Stimulated activated CD8-positive, alpha-beta memory T cell treated with anti-CD3 and anti-CD28 coated beads, Interleukin-4, amount 100 ng/mL, for 48 hours (primary cell): ENCODE measurements around the gene RNASET2.
"Not testable (repeated sequence)": the region's sequence is repeated elsewhere in the genome, so short reads cannot be mapped to it uniquely, and the experiment has no call there.

Experiments used
- DNase-seq: peaks from one replicate; pipeline ENCODE4 v3.0.0-alpha.2; 2020

RNASET2 gene

DNA sequence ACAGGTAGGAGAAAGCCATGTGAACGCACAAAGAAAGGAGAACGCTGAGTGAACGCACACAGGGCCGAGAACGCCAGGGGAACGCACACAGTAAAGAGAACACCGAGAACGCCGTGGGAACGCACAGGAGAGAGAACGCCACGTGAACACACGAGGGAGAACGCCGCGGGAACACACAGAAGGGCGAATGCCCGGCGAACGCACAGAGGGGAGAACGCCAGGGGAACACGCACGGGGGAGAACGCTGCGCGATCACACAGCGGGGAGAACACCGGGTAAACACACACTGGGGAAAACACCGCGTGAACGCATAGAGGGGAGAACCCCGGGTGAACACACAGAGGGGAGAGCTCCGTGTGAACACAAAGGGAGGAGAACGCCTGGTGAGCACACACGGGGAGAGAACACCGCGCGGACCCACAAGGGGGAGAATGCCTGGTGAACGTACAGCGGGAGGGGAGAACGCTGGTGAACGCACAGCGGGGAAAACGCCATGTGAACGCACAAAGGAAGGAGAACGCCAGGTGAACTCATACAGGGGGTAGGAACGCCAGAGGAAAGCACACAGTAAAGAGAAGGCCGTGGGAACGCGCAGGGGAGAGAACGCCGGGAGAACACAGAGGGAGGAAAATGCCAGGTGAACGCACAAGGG is 55.3 kb downstream of the RNASET2 start:
- DNase-seq, result no peak

DNA sequence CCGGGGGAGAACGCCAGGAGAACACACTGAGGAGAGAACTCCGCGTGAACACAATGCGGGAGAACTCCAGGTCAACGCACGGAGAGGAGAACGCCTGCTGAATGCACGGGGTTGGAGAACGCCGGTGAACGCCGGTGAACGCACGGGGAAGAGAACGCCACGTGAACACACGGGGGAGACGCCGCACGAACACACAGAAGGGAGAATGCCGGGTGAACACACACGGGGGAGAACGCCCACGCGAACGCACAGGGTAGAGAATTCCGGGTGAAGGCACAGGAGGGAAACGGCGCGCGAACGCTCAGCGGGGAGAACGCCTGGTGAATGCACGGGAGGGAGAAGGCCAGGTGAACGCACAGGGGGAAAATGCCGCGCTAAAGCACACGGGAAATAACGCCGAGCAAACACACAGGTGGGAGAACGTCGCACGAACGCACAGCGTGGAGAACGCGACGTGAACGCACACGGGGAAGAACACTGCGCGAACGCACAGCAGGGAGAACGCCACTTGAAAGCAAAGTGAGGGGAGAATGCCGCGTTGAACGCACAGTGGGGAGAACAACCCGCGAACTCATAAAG is 56.1 kb downstream of the RNASET2 start:
- no peak for DNase-seq

DNA sequence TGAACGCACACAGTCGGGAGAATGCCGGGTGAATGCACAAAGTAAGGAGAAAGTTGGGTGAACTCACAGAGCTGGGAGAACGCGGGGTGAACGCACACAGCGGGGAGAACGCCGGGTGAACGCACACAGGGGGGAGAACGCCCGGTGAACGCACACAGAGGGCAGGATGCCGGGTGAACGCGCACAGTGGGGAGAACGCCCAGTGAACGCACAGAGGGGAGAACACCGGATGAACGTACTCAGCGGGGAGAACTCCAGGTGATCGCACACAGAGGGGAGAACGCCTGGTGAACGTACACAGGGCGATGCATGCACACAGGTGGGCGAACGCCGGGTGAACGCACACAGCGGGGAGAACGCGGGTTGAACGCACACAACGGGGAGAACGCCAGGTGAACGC is 57.4 kb downstream of the RNASET2 start:
- no peak for DNase-seq

DNA sequence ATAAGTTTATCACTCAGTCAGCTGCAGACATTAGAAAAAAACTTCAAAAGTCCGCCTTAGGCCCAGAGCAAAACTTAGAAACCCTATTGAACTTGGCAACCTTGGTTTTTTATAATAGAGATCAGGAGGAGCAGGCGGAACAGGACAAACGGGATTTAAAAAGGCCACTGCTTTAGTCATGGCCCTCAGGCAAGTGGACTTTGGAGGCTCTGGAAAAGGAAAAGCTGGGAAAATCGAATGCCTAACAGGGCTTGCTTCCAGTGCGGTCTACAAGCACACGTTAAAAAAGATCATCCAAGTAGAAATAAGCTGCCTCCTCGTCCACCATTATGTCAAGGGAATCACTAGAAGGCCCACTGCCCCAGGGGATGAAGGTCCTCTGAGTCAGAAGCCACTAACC is 61.7 kb downstream of the RNASET2 start:
- not testable (repeated sequence) for DNase-seq

DNA sequence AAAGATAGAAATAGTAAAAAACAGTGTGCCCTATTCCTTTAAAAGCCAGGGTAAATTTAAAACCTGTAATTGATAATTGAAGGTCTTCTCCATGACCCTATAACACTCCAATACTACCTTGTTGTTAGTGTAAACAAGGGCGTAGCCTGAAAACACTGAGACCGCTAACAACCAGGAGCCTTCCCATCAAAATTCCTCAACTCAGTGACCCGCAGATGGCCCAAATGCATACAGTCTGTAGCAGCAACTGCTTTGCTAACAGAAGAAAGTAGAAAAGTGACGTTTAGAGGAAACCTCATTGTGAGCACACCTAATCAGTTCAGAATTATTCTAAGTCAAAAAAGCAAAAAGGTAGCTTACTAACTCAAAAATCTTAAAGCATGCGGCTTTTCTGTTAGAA is 63.9 kb downstream of the RNASET2 start:
- not testable (repeated sequence) for DNase-seq

DNA sequence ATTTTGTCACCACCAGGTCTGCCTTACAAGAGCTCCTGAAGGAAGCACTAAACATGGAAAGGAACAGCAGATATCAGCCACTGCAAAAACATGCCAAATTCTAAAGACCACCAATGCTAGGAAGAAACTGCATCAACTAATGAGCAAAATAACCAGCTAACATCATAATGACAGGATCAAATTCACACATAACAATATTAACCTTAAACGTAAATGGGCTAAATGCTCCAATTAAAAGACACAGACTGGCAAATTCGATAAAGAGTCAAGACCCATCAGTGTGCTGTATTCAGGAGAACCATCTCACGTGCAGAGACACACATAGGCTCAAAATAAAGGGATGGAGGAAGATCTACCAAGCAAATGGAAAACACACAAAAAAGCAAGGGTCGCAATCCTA is 69.6 kb downstream of the RNASET2 start:
- not testable (repeated sequence) for DNase-seq

DNA sequence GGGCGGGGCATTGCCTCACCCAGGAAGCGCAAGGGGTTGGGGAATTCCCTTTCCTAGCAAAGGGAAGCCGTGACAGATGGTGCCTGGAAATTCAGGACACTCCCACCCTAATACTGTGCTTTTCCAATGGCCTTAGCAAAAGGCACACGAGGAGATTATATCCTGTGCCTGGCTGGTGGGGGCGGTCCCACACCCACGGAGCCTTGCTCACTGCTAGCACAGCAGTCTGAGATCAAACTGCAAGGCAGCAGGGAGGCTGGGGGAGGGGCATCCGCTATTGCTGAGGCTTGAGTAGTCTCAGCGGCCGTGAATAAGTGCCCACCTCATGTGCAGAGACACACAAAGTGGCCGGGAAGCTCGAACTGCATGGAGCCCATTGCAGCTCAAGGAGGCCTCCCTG is 71.4 kb downstream of the RNASET2 start:
- DNase-seq, result not testable (repeated sequence)

DNA sequence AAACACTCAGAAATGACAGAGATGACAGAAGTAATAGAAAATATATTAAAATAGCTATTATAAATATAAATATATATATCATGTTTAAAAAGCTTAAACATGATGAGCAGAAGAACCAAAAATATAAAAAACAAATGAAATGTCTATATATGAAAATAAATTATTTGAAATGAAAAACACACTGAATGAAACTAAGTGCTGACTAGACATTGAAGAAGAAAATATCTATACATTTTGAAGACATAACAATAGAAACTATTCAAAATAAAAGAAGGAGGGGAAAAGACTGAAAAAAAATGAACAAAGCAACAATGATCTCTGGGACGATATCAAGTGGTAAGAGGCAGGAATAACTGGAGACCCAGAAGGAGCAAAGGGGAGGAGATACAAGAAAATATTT is 76.8 kb downstream of the RNASET2 start:
- DNase-seq, result no peak
